ENCODE results near the gene CEBPG. TPM values are rescaled to one million over a fixed set of nuclear protein-coding genes. Genes with fewer than 3 reads are reported as not detected.

Gene CEBPG
- total and polyA plus RNA-seq, 9 of the 15 experiments (the other 6 are each of a cell fraction or from before 2014, with no cell fraction given), result 9.5 to 34.9 (median 30.9) TPM

DNA sequence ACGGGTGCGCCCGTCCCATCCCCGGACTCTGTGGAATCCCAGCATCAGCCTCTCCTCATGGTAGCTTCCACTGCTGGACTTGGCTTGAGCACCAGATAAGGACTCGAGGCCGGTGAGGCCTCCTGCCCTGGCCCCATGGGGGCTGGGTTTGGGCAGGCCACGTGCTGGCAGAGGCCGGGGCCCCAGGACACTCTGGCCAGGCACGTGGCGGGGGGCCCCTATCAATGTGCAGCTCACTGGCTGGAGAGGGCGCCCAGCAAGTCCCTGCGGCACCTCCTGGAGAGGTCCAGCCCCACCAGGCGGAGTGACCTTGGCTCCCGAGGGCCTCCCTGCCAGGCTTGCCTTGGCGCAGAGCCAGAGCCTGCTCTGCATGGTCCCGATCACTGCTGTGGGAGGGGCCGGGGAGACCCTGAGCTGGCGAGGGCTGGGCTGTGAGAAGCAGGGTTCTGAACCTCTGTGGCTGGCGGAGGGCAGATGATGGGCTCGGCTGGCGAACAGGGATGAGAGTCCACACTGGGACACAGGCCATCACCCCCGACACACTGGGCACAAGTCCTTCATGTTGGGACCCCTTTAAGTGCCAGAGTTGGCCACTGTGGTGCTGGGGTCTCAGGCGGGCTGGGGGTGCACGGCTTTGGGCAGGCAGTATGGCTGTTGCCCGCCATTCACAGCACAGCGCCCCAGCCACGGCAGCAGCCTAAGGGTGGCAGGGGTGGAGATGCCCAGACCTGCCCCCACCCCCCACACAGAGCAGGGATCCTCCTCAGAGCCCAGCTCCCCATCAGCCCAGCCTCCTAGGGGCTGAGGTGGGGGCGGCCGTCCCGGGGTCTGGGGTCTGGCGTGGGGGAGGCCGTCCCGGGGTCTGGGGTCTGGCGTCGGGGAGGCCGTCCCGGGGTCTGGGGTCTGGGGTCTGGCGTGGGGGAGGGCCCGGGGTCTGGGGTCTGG lies 19.1 kb downstream of the CEBPG start (continued):
- TF ChIP-seq ZNF282 (CRISPR knock-in tag; IDR thresholded peaks at IDR 0.05) (no peak), DPF2 (IDR thresholded peaks at IDR 0.05) (no peak), ZNF512 (tag; IDR thresholded peaks at IDR 0.05) (no peak), NFIC (IDR thresholded peaks at IDR 0.05) (peak; percentile 80), ZNF146 (CRISPR knock-in tag; IDR thresholded peaks at IDR 0.05; ENCODE audit: unreplicated experiment) (no peak), PHTF2 (CRISPR knock-in tag; IDR thresholded peaks at IDR 0.05) (no peak), TRIM24 (IDR thresholded peaks at IDR 0.05) (no peak), RNF2 (IDR thresholded peaks at IDR 0.05) (no peak), ZNF668 (CRISPR knock-in tag; IDR thresholded peaks at IDR 0.05) (no peak), HNRNPH1 (optimal IDR thresholded peaks at IDR 0.05; ENCODE audit: low read depth, low read length) (no peak)
- TF ChIP-seq, protein P1, sequence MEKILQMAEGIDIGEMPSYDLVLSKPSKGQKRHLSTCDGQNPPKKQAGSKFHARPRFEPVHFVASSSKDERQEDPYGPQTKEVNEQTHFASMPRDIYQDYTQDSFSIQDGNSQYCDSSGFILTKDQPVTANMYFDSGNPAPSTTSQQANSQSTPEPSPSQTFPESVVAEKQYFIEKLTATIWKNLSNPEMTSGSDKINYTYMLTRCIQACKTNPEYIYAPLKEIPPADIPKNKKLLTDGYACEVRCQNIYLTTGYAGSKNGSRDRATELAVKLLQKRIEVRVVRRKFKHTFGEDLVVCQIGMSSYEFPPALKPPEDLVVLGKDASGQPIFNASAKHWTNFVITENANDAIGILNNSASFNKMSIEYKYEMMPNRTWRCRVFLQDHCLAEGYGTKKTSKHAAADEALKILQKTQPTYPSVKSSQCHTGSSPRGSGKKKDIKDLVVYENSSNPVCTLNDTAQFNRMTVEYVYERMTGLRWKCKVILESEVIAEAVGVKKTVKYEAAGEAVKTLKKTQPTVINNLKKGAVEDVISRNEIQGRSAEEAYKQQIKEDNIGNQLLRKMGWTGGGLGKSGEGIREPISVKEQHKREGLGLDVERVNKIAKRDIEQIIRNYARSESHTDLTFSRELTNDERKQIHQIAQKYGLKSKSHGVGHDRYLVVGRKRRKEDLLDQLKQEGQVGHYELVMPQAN (IDR thresholded peaks at IDR 0.05; ENCODE audit: borderline replicate concordance), result no peak
- TF ChIP-seq, protein P2, sequence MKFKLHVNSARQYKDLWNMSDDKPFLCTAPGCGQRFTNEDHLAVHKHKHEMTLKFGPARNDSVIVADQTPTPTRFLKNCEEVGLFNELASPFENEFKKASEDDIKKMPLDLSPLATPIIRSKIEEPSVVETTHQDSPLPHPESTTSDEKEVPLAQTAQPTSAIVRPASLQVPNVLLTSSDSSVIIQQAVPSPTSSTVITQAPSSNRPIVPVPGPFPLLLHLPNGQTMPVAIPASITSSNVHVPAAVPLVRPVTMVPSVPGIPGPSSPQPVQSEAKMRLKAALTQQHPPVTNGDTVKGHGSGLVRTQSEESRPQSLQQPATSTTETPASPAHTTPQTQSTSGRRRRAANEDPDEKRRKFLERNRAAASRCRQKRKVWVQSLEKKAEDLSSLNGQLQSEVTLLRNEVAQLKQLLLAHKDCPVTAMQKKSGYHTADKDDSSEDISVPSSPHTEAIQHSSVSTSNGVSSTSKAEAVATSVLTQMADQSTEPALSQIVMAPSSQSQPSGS (CRISPR knock-in tag; IDR thresholded peaks at IDR 0.05), result no peak

Data from K562 (cell line).